GM23248 (cell line): ENCODE results near the gene GPR42.

Source experiments
- EZH2 ChIP-seq: fragments of 200-600 bp; sonication (generic); IDR thresholded peaks from 2 replicates; pipeline ENCODE4 v1.6.1; 2018; ENCODE audit warnings: antibody characterized with exemption, mild to moderate bottlenecking; ENCODE audit not compliant: insufficient read depth, poor library complexity, severe bottlenecking
- EZH2phosphoT487 ChIP-seq: fragments of 200-600 bp; sonication (generic); IDR thresholded peaks from 2 replicates; pipeline ENCODE4 v1.6.1; 2018; ENCODE audit warnings: antibody characterized with exemption, moderate library complexity, mild to moderate bottlenecking, low read depth; ENCODE audit not compliant: insufficient read depth

DNA sequence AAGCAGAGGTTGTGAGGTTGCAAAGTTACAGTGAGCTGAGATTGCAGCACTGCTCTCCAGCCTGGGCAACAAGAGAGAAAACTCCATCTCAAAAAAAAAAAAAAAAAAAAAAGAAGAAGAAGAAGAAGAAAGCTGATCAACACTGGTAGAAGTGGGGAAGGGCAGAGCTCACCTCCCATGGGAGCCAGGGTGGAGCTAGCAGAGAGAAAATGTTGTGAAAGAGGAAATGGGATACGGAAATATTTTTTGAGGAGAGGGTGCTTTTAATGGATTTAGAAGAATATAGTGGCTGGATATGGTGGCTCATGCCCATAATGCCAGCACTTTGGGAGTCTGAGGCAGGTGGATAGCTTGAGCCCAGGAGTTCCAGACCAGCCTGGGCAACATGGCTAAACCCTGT is 6.8 kb downstream of the GPR42 start:
- TF ChIP-seq EZH2 (no peak), EZH2phosphoT487 (no peak)
